ENCODE measurements around the gene TMEM217. TPM values are rescaled to one million over a fixed set of nuclear protein-coding genes. Genes with fewer than 3 reads are reported as not detected.

TMEM217 gene
- polyA plus RNA-seq, 1 donor = 1.5 TPM

DNA sequence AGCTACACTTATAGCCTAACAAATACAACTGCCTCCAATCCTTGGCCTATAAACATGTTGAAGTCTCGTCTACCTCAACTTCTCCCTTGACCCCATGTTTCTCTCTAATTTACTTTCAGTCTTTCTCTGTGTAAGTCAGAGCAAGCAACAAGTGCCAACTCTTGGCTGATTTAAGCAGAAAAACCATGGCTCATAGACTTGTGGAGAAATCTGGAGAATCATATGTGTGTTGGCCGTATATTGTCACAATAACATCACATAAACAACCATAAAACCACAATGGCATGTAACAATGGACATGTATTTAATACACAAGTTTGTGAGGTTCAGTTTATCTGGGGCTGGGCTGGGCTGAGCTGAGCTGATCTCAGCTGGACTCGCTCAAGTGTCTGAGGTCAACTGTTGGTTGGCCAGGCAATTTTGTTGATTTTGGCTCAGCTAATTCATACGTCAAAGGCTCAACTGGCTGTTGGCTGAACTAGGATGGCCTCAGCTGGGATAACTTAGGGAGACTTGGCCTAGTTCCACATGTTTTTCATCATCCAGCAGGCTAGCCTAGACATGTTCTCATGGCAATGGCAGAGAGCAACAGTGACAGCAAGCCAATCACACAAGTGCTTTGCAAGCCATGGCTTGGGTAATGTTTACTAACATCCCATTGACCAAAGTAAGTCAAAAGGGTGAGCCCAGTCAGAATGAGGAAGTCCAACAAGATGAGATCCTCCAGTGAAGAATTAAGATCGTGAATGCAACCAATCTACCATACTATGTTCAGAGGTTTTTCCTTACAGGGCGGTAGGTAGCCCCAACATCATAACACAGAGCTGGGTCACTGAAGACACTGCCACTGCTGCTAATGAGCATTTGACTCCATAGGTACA lies 13.3 kb downstream of the TMEM217 start:
- H3K4me3 ChIP-seq (ENCODE audit: low read length) = no peak overlapping the region
- peaks cover 9% of the 10 kb centered on the region for H3K4me1 ChIP-seq (ENCODE audit: control insufficient read depth, insufficient read depth, low read length)
- peak; percentile 74 to 77 for DNase-seq
- no peaks in the 10 kb centered on the region for H3K27me3 ChIP-seq (ENCODE audit: control insufficient read depth, insufficient read depth, low read length)
- 80% methylated on average over 1 of the region's 6 CpGs for WGBS (ENCODE audit: insufficient coverage, low lambda C conversion rate)
- no peaks in the 10 kb centered on the region for H3K36me3 ChIP-seq (ENCODE audit: control insufficient read depth, insufficient read depth, low read length)
- H3K9me3 ChIP-seq (ENCODE audit: control insufficient read depth, low read depth, low read length) = no peaks in the 10 kb centered on the region
- peak overlapping the region; percentile 37 for H3K27ac ChIP-seq (ENCODE audit: low read length)

DNA sequence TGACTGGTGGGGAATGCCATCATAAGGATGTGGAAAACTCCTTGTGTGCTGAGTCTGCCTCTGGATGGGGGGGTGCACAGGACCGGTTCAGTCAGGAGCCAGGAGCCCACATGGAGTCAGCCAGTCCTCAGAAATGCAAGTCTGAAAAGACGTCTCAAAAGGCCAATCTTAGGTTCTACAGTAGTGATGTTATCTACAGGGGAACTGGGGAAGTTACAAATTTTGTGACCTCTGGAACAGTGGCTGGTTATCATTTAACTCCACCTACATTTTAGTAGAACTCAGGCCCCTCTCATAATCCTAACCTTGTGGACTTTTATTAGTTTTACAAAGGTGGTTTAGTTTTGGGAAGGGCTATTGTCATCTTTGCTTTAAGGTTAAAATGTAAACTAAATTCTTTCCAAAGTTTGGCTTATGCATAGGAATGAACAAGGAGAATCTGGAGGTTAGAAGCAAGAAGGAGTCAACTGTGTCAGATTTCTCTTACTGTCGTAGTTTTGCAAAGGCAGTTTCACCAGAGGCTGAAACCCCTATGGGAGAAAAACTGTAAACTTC lies 14.1 kb downstream of the TMEM217 start:
- no peak overlapping the region for H3K4me3 ChIP-seq (ENCODE audit: low read length)
- H3K4me1 ChIP-seq (ENCODE audit: control insufficient read depth, insufficient read depth, low read length) = peaks cover 11% of the 10 kb centered on the region
- H3K36me3 ChIP-seq (ENCODE audit: control insufficient read depth, insufficient read depth, low read length) = no peaks in the 10 kb centered on the region
- H3K27ac ChIP-seq (ENCODE audit: low read length) = no peak overlapping the region
- no peak for DNase-seq
- no peaks in the 10 kb centered on the region for H3K27me3 ChIP-seq (ENCODE audit: control insufficient read depth, insufficient read depth, low read length)
- 60% methylated on average over 1 of the region's 3 CpGs for WGBS (ENCODE audit: insufficient coverage, low lambda C conversion rate)
- H3K9me3 ChIP-seq (ENCODE audit: control insufficient read depth, low read depth, low read length) = no peaks in the 10 kb centered on the region

DNA sequence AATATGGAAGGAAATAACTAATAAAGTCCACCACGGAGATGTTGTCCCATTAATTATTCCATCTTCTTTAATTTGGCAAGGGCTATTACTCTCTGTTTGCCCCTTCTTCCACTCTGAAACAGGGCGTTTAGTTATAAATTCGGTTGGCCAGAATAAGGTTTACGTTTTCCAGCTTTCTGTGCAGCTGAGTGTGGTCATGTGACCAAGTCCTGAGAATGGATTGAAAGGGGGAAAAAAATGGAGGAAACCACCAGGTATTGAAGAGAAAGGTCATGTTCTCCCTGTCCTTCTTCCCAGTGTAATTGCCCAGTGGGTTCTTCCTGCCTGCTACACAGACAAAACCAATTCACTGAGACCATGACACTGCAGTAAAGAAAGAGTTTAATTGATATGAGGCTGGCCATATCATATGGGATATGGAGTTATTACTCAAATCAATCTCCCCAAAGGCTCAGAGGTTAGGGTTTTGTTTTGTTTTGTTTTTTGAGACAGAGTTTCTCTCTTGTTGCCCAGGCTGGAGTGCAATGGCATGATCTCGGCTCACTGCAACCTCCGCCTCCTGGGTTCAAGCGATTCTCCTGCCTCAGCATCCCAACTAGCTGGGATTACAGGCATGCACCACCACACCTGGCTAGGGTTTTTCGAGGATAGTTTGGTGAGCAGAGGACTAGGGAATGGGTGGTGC lies 14.7 kb downstream of the TMEM217 start:
- Histone ChIP-seq H3K9me3 (ENCODE audit: control insufficient read depth, low read depth, low read length) (no peaks in the 10 kb centered on the region), H3K36me3 (ENCODE audit: control insufficient read depth, insufficient read depth, low read length) (no peaks in the 10 kb centered on the region), H3K4me3 (ENCODE audit: low read length) (no peak overlapping the region), H3K4me1 (ENCODE audit: control insufficient read depth, insufficient read depth, low read length) (peaks cover 11% of the 10 kb centered on the region), H3K27me3 (ENCODE audit: control insufficient read depth, insufficient read depth, low read length) (no peaks in the 10 kb centered on the region), H3K27ac (ENCODE audit: low read length) (no peak overlapping the region)
- 67% methylated on average over 1 of the region's 8 CpGs for WGBS (ENCODE audit: insufficient coverage, low lambda C conversion rate)
- no peak for DNase-seq

DNA sequence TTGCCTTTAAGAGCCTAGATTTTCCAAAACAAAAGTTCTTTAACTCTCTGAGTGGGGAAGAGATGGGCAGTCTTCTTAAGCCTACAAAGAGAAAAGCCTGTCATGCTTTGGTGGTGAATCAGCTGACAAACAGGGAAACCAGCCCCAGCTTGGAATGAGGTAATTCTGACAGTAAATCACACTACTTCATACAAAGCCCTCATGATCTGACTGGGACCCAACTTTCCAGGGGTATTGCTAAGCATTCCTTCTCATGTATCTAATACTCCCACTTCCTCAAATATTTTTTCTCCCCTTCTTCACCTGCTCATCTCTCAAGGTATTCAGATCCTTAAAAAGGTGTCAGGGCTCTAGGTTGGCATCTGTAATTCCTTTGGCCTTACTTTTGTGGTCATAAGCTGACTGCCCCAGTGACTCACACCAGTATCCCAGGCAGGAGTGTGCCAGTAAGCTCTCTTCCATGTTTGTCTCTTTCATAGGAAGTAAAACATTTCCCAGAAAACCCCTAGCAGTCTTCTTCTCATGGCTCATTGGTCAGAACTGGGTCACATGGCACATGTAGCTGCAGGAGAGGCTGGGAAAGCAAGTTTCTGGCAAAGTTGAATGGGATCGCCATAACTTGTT lies 15.4 kb downstream of the TMEM217 start:
- WGBS (ENCODE audit: insufficient coverage, low lambda C conversion rate) = 100% methylated on average over 1 of the region's 1 CpG
- no peaks in the 10 kb centered on the region for H3K36me3 ChIP-seq (ENCODE audit: control insufficient read depth, insufficient read depth, low read length)
- no peak overlapping the region for H3K4me3 ChIP-seq (ENCODE audit: low read length)
- H3K27me3 ChIP-seq (ENCODE audit: control insufficient read depth, insufficient read depth, low read length) = no peaks in the 10 kb centered on the region
- H3K9me3 ChIP-seq (ENCODE audit: control insufficient read depth, low read depth, low read length) = no peaks in the 10 kb centered on the region
- no peak overlapping the region for H3K27ac ChIP-seq (ENCODE audit: low read length)
- peaks cover 11% of the 10 kb centered on the region for H3K4me1 ChIP-seq (ENCODE audit: control insufficient read depth, insufficient read depth, low read length)
- peak; percentile 36 to 58 for DNase-seq

DNA sequence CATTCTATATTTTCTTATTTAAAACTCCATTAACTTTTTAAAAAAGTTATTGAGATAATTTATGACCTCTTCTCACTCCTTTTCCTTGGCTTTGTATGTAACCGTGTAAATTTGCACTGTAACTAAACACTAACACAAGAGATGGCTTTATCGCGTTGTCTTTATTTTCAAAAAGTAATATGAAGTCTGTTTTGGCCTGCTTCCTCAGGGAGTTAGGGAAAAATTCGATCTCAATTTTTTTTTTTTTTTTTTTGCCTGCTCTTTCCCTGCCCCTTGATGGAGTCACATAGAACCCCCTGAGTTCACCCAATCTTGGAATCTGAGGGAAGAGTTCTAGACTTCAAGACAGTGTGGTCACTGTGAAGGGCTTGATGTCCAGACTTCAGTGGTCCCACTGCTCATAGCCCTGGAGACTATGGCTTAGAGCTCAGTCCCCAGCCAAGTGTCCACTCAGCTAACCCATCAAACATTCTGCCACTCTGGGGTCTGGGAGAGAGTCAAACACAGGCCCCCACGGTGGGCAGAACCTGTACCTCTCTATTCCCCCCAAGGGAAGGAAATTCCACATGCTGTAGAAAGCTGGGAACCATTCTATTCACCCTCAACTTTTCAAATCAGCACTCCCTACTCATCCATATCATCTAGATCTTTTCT lies 16.0 kb downstream of the TMEM217 start:
- Histone ChIP-seq H3K27me3 (ENCODE audit: control insufficient read depth, insufficient read depth, low read length) (no peaks in the 10 kb centered on the region), H3K4me1 (ENCODE audit: control insufficient read depth, insufficient read depth, low read length) (peaks cover 11% of the 10 kb centered on the region), H3K4me3 (ENCODE audit: low read length) (no peak overlapping the region), H3K9me3 (ENCODE audit: control insufficient read depth, low read depth, low read length) (no peaks in the 10 kb centered on the region), H3K27ac (ENCODE audit: low read length) (no peak overlapping the region), H3K36me3 (ENCODE audit: control insufficient read depth, insufficient read depth, low read length) (no peaks in the 10 kb centered on the region)
- no peak for DNase-seq
- WGBS (ENCODE audit: insufficient coverage, low lambda C conversion rate) = 83% methylated on average over 1 of the region's 5 CpGs

DNA sequence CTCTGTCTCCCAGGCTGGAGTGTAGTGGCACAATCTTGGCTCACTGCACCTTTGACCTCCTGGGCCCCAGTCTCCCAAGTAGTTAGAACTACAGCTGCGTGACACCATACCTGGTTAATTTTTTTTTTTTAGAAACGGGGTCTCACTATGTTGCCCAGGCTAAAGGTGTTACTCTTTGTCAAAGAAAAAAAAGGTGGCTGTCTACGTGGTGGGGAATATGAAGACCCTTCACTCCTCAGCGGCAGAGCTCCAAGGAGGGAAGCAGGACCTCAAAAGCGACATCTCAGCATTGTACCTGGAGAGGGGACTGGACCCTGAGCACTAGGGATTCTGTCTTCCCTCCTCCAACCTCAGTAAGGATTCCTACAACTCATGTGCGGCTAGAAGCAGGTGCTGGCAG lies 16.8 kb downstream of the TMEM217 start:
- DNase-seq = no peak
- H3K27me3 ChIP-seq (ENCODE audit: control insufficient read depth, insufficient read depth, low read length) = no peaks in the 10 kb centered on the region
- no peaks in the 10 kb centered on the region for H3K9me3 ChIP-seq (ENCODE audit: control insufficient read depth, low read depth, low read length)
- no peaks in the 10 kb centered on the region for H3K36me3 ChIP-seq (ENCODE audit: control insufficient read depth, insufficient read depth, low read length)
- peaks cover 11% of the 10 kb centered on the region for H3K4me1 ChIP-seq (ENCODE audit: control insufficient read depth, insufficient read depth, low read length)
- WGBS (ENCODE audit: insufficient coverage, low lambda C conversion rate) = 80% methylated on average over 1 of the region's 6 CpGs
- H3K4me3 ChIP-seq (ENCODE audit: low read length) = no peak overlapping the region
- H3K27ac ChIP-seq (ENCODE audit: low read length) = no peak overlapping the region

DNA sequence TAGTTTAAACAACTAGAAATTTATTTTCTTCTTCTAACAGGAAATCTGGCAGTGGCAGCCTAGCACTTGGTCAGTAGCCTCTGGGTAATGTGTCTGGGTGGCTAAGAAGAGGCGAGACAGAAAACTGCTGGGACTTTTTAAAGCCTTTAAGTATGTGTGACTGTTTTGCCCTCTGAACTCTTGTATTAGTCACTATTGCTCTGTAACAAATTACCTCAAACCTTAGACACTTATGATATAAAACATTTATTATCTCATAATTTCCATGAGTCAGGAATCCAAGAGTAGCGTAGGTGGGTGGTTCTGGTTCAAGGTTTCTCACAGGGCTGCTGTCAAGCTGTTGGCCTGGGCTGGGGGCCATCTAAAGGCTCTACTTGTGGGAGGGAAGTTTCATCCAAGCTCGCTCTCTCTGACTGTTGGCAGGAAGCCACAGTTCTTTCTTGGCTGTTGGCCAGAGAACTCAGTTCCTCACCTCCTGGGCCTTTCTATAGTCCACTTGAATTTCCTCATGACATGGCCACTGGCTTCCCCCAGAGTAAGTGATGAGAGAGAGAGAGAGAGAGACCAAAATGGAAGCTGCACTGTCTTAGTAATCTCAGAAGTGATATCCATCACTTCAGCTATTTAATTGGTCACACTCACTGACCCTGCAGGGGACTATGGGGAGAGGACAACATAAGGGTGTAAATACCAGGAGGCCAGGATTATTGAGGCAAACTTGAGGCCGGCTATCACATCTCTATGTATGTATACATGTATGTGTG lies 17.8 kb downstream of the TMEM217 start:
- Histone ChIP-seq H3K27ac (ENCODE audit: low read length) (peak overlapping the region; percentile 54), H3K27me3 (ENCODE audit: control insufficient read depth, insufficient read depth, low read length) (no peaks in the 10 kb centered on the region), H3K9me3 (ENCODE audit: control insufficient read depth, low read depth, low read length) (no peaks in the 10 kb centered on the region), H3K4me3 (ENCODE audit: low read length) (no peak overlapping the region), H3K36me3 (ENCODE audit: control insufficient read depth, insufficient read depth, low read length) (no peaks in the 10 kb centered on the region), H3K4me1 (ENCODE audit: control insufficient read depth, insufficient read depth, low read length) (peaks cover 11% of the 10 kb centered on the region)
- WGBS (ENCODE audit: insufficient coverage, low lambda C conversion rate) = no CpG with 5 or more reads among the region's 4 CpGs
- DNase-seq = peak; percentile 76 to 86

DNA sequence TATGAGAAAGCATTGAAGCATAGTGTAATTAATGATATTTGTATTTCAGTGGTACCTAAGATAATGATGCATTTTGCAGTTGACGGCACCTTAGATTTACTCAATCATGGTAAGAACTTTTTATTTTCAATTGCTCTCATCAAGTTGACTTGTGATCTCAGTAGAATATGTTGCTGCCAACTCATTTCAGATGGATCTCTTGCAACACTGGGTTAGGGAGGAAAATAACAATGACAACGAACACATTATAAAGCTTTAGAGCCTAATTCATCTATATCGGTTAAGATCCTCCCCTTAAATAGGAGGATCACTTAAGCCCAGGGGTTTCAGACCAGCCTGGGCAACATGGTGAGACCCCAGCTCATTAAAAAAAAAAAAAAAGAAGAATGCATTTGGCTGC lies 18.4 kb downstream of the TMEM217 start:
- H3K4me3 ChIP-seq (ENCODE audit: low read length) = no peak overlapping the region
- peaks cover 11% of the 10 kb centered on the region for H3K4me1 ChIP-seq (ENCODE audit: control insufficient read depth, insufficient read depth, low read length)
- no peaks in the 10 kb centered on the region for H3K9me3 ChIP-seq (ENCODE audit: control insufficient read depth, low read depth, low read length)
- 80% methylated on average over 1 of the region's 3 CpGs for WGBS (ENCODE audit: insufficient coverage, low lambda C conversion rate)
- H3K36me3 ChIP-seq (ENCODE audit: control insufficient read depth, insufficient read depth, low read length) = no peaks in the 10 kb centered on the region
- H3K27me3 ChIP-seq (ENCODE audit: control insufficient read depth, insufficient read depth, low read length) = no peaks in the 10 kb centered on the region
- peak overlapping the region; percentile 54 for H3K27ac ChIP-seq (ENCODE audit: low read length)
- DNase-seq = no peak

DNA sequence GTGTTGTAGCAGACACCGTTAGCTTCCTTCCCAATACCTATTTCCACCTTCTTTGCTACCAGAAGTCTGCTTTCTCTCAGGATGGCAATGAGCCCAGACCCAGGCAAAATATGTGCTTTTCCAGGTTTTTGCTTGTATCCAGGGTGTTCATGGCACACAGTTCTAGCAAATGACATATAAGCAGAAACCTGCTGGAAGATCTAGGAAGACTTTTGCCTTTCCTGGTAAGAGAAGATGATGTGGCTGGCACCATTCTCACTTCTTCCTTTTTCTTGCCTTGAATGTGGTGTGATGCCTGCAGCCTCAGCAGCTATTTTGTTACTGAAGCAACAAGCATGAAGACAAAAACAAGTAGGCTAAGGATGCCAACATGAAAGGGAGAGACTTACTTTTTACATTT lies 19.6 kb downstream of the TMEM217 start:
- DNase-seq = no peak
- H3K4me3 ChIP-seq (ENCODE audit: low read length) = no peak overlapping the region
- no peaks in the 10 kb centered on the region for H3K36me3 ChIP-seq (ENCODE audit: control insufficient read depth, insufficient read depth, low read length)
- H3K27me3 ChIP-seq (ENCODE audit: control insufficient read depth, insufficient read depth, low read length) = no peaks in the 10 kb centered on the region
- H3K4me1 ChIP-seq (ENCODE audit: control insufficient read depth, insufficient read depth, low read length) = peaks cover 11% of the 10 kb centered on the region
- no peak overlapping the region for H3K27ac ChIP-seq (ENCODE audit: low read length)
- WGBS (ENCODE audit: insufficient coverage, low lambda C conversion rate) = 100% methylated on average over 1 of the region's 1 CpG
- H3K9me3 ChIP-seq (ENCODE audit: control insufficient read depth, low read depth, low read length) = no peaks in the 10 kb centered on the region
